ENCODE data around the gene LMO1. TPM values are rescaled to one million over a fixed set of nuclear protein-coding genes. Genes with fewer than 3 reads are reported as not detected.

LMO1 gene
- total RNA-seq, 1 donor from 2014 or later = 2.3 TPM

DNA sequence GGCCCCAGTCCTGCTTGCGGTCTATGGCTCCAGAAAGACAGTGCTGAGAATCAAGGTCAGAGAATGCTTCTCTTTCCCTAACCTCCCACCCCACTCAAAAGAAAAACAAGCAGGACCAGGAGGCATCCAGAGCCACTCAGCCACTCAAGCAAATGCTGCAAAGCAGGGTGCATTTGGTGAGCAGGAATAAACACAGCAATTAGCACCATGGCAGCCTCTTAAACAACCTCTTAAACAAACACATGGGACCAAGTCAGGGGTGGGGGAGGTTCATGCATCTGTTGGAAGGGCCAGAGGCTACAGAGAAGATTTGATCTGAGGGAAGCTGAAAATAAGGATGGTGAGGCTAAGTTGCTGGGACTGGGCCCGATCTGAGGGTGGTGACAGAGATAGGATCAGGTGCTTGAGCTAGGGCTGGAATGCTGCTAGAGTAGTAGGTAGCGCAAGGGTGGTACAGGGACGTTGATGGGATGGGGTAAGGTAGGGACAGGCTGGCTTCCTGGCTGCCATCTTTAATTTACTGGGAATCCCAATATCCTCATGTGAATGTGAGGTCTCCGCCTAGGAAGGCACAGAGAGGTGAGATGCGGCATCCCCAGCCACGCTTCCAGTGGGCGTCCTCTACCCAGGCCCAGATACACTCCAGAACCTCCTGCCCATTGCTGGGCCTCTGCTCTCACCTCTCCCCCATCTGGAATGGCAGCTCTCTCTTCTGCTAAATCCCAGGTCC is 26.6 kb upstream of the LMO1 start:
- intact Hi-C loops (cut with DNase I) = no loop called here
- ATAC-seq (ENCODE audit: poor library complexity) (no peak), DNase-seq (no peak)

DNA sequence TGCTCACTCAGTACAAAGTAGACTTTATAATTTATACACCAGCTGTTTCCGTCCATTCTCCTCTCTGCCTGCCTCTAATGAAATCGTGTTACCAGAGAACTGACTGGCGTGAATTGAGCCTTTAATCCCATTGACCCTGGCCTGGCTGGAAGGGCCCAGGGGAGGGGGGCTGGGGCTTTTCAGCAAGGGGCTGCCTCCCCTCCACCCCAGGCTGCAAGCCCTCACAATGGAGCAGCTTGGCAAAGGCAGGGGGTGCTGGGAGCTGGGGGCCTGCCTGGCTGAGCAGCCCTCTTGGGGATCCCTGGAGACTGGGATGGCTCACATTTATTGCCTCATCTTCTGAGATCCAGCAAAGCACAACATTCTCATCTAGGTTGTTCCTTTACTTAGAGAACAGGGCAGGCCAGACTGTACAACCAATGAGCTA is 25.8 kb upstream of the LMO1 start:
- DNase-seq (no peak), ATAC-seq (ENCODE audit: poor library complexity) (no peak)
- intact Hi-C loops (cut with DNase I) = no loop called here

DNA sequence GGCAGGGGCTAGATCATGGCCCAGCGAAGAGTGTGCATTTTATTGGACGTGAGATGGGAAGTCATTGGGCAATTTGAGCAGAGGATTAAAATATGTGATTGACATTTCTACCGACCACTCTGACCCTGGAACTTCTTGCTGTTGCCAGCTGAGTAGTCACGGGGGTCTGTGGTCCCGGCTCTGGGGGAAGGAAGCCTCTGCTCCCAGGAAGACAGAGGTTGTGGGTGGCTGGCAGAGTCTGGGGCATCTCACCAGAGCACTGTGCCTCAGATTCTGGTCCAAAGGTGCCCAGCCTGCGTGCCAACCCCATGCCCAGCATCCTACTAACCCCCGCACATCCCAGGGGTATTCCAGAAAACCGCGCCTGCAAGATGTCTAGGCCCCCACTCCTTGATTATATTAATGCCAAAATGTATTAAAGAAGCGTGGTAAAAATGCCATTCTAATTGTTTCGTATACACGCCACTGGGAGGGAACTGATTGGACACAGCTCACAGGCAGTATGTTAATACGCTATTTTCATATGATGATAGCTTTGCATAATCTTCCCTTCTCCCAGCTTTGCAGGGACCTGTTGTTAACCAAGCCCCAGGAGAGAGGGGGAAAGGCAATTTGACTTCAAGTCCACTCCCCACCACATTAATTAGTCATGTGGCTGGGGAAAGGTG is 25.3 kb upstream of the LMO1 start:
- no peak for ATAC-seq (ENCODE audit: poor library complexity)

GRCh38 chr11:8288166-8288772 is 24.6 kb upstream of the LMO1 start:
- DNase-seq = no peak
- intact Hi-C loops (cut with DNase I) = no loop called here
- ATAC-seq (ENCODE audit: poor library complexity) = no peak

More for the DNA sequence above, 25.3 kb upstream of the LMO1 start:
- intact Hi-C loops (cut with DNase I) = no loop called here
- no peak for DNase-seq

- DNase-seq (no peak), ATAC-seq (ENCODE audit: poor library complexity) (no peak)
- intact Hi-C loops (cut with DNase I) = no loop called here
Observed at GRCh38 chr11:8287703-8288102, 24.0 kb upstream of the LMO1 start.

- intact Hi-C loops (cut with DNase I) = no loop called here
- no peak for DNase-seq
- no peak for ATAC-seq (ENCODE audit: poor library complexity)
Observed at GRCh38 chr11:8287297-8287696, 23.6 kb upstream of the LMO1 start.

- intact Hi-C loops (cut with DNase I) = no loop called here
- ATAC-seq (ENCODE audit: poor library complexity) = no peak
- no peak for DNase-seq
Observed at GRCh38 chr11:8286886-8287285, 23.2 kb upstream of the LMO1 start.

- DNase-seq = no peak
- intact Hi-C loops (cut with DNase I) = no loop called here
Observed at GRCh38 chr11:8285796-8286195, 22.1 kb upstream of the LMO1 start.

GRCh38 chr11:8285228-8285627 is 21.6 kb upstream of the LMO1 start:
- intact Hi-C loops (cut with DNase I) = no loop called here
- DNase-seq = no peak
- no peak for ATAC-seq (ENCODE audit: poor library complexity)

More at GRCh38 chr11:8285796-8286195, 22.1 kb upstream of the LMO1 start:
- no peak for ATAC-seq (ENCODE audit: poor library complexity)

- intact Hi-C loops (cut with DNase I) = no loop called here
- ATAC-seq (ENCODE audit: poor library complexity) = peak; percentile 64
- no peak for DNase-seq
Observed at GRCh38 chr11:8283465-8284230, 20.0 kb upstream of the LMO1 start.

DNA sequence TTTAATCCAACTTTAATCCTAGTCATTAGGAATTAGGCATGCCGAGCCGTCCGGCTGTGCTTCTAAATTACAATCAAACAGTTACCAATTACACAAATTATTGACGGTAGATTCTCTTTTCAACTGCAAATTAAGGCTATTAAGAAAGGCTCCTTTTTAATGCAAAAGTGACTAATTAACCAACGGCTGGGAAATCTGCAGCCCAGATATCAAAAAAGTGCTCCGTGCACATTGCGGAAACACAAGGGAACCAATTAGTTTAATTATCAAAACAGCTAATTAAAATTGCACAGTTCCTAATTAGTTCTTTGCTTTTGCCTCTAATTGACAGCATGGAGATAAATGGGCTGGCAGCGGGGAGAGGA is 19.4 kb upstream of the LMO1 start:
- DNase-seq (no peak), ATAC-seq (ENCODE audit: poor library complexity) (no peak)
- intact Hi-C loops (cut with DNase I) = no loop called here

DNA sequence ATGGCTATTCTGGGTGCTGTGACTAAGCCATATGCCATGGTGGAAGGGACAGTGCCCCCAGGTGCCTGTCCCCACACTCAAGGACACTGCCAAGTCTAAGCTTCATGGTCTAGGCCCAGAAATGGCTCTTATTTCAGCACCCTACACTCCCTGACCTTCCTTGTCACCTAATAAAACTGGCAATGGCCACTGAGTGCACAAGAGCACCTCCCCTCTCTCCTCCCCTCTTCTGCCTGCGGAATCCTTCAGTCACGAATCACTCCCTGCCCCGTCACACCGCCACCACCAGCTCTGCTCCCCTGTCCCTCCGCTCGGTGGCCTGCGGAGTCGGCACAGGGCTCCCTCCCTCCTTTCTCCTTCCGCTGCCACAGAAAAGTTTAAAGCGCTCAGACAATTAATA is 19.0 kb upstream of the LMO1 start:
- intact Hi-C loops (cut with DNase I) = no loop called here
- DNase-seq (no peak), ATAC-seq (ENCODE audit: poor library complexity) (peak; percentile 74)

GRCh38 chr11:8281266-8281665 is 17.6 kb upstream of the LMO1 start:
- no peak for ATAC-seq (ENCODE audit: poor library complexity)
- intact Hi-C loops (cut with DNase I) = no loop called here
- DNase-seq = no peak

GRCh38 chr11:8277691-8278090 is 14.0 kb upstream of the LMO1 start:
- intact Hi-C loops (cut with DNase I) = no loop called here
- DNase-seq = no peak
- ATAC-seq (ENCODE audit: poor library complexity) = no peak

GRCh38 chr11:8276528-8276927 is 12.8 kb upstream of the LMO1 start:
- no peak for ATAC-seq (ENCODE audit: poor library complexity)
- intact Hi-C loops (cut with DNase I) = no loop called here
- no peak for DNase-seq

DNA sequence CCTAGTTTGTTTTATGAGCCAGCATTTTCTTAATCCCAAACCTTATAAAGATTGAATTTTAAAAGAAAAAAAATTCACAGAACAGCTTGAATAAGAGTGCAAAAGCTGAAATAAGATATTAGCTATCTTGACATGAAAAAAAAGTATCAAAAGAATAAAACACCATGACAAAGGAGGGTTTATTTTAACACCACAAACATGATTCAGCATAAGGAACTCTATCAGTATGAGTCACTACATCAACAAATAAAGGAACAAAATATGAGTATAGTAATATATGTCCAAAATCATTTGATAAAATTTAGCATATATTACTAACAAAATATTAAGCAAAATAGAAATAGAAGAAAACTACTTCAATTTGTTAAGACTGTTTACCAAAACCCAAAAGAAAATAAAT is 9.6 kb upstream of the LMO1 start:
- ATAC-seq (ENCODE audit: poor library complexity) (no peak), DNase-seq (no peak)
- intact Hi-C loops (cut with DNase I) = no loop called here

DNA sequence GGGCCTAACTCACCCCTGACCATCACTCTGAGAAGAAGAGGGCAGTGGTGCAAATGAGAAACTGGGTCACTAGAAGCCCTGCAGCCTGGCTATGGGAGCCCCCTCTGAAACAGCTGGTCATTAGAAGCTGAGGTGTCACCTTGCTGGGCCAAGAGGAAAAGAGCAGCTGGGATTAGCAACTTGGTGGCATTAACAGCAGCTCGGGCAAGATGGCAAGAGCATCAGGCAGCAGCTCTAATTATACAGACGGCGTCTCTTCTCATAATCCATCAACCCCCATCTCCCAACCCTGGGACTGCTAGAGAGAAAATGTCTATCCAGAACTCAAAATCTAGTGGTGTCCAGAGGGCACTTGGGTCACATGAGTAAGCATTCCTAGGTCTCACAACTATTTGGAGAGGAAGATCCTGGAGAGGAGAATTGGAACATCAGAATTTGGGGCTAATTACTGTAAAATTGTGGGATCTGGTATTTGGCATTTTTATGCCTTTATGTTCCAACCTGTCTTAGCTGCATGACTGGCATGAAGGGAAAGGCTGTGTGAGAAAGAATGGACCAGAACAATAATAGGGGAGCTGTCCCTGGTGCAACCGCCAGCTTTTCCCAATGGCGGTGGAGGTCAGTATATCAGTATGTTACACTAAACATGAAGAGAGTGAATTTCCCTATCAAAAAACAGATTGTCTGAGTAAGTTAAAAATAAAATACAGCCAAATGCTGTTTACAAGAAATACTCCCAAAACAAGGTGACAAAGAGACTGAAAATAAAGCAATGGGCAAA is 7.6 kb upstream of the LMO1 start:
- ATAC-seq (ENCODE audit: poor library complexity) (no peak), DNase-seq (no peak)
- intact Hi-C loops (cut with DNase I) = no loop called here

GRCh38 chr11:8269636-8270035 is 6.0 kb upstream of the LMO1 start:
- no peak for DNase-seq
- intact Hi-C loops (cut with DNase I) = no loop called here
- ATAC-seq (ENCODE audit: poor library complexity) = no peak
